H9 (cell line): ENCODE data around the gene TMPRSS3. TPM values are rescaled to one million over a fixed set of nuclear protein-coding genes. Genes with fewer than 3 reads are reported as not detected.

Experiments used
- DNase-seq: peaks from one replicate; pipeline ENCODE4 v3.0.0-alpha.2; 2017
- H2AFZ ChIP-seq: one replicate; pipeline ENCODE4 v1.6.1; 2013; ENCODE audit warnings: mild to moderate bottlenecking, low read length, control low read depth, moderate library complexity
- H2AK5ac ChIP-seq: 2 replicates; pipeline ENCODE4 v1.6.1; 2013; ENCODE audit warnings: low read length, control low read depth, mixed read lengths; ENCODE audit not compliant: insufficient read length
- H2BK120ac ChIP-seq: one replicate; pipeline ENCODE4 v1.6.1; 2013; ENCODE audit warnings: low read depth, mild to moderate bottlenecking, low read length, control low read depth, inconsistent platforms; ENCODE audit not compliant: poor library complexity, severe bottlenecking
- H2BK12ac ChIP-seq: 2 replicates; pipeline ENCODE4 v1.6.1; 2013; ENCODE audit warnings: low read length, control low read depth, mixed read lengths, low read depth; ENCODE audit not compliant: insufficient read length
- H2BK15ac ChIP-seq: 2 replicates; pipeline ENCODE4 v1.6.1; 2013; ENCODE audit warnings: low read depth, low read length, control low read depth
- H2BK20ac ChIP-seq: one replicate; pipeline ENCODE4 v1.6.1; 2013; ENCODE audit warnings: low read depth, mild to moderate bottlenecking, low read length, control low read depth, inconsistent platforms; ENCODE audit not compliant: poor library complexity, severe bottlenecking
- H2BK5ac ChIP-seq: 2 replicates; pipeline ENCODE4 v1.6.1; 2013; ENCODE audit warnings: low read length, control low read depth, mixed read lengths; ENCODE audit not compliant: insufficient read length
- H3K14ac ChIP-seq: 2 replicates; pipeline ENCODE4 v1.6.1; 2013; ENCODE audit warnings: low read length, control low read depth; ENCODE audit not compliant: insufficient read depth
- H3K18ac ChIP-seq: 2 replicates; pipeline ENCODE4 v1.6.1; 2013; ENCODE audit warnings: low read depth, mild to moderate bottlenecking, mixed read lengths, low read length, control low read depth; ENCODE audit not compliant: insufficient read length
- H3K23ac ChIP-seq: 2 replicates; pipeline ENCODE4 v1.6.1; 2013; ENCODE audit warnings: low read length, control low read depth, mixed read lengths, low read depth; ENCODE audit not compliant: insufficient read length
- H3K23me2 ChIP-seq: 2 replicates; pipeline ENCODE4 v1.6.1; 2013; ENCODE audit warnings: low read depth, mild to moderate bottlenecking, mixed read lengths, low read length, control low read depth; ENCODE audit not compliant: insufficient read length, poor library complexity, severe bottlenecking
- H3K27ac ChIP-seq: 2 replicates; pipeline ENCODE4 v1.5.1; 2013; ENCODE audit warnings: low read length, control low read depth, mixed read lengths, low read depth; ENCODE audit not compliant: insufficient read length
- H3K27me3 ChIP-seq: 2 replicates; pipeline ENCODE4 v1.6.1; 2013; ENCODE audit warnings: low read length, control low read depth, inconsistent platforms; ENCODE audit not compliant: insufficient read depth
- H3K4ac ChIP-seq: 2 replicates; pipeline ENCODE4 v1.6.1; 2013; ENCODE audit warnings: low read depth, mild to moderate bottlenecking, control low read depth, inconsistent platforms, low read length, moderate library complexity
- H3K4me1 ChIP-seq: 2 replicates; pipeline ENCODE4 v1.6.1; 2013; ENCODE audit warnings: low read length, control low read depth, inconsistent platforms; ENCODE audit not compliant: insufficient read depth
- H3K4me2 ChIP-seq: 2 replicates; pipeline ENCODE4 v1.6.1; 2013; ENCODE audit warnings: low read length, control low read depth, mixed read lengths; ENCODE audit not compliant: insufficient read length, insufficient read depth
- H3K56ac ChIP-seq: 2 replicates; pipeline ENCODE4 v1.6.1; 2013; ENCODE audit warnings: low read depth, mild to moderate bottlenecking, mixed read lengths, low read length, control low read depth; ENCODE audit not compliant: insufficient read length
- H3K79me1 ChIP-seq: 2 replicates; pipeline ENCODE4 v1.6.1; 2013; ENCODE audit warnings: low read depth, mild to moderate bottlenecking, moderate library complexity, low read length, control low read depth, inconsistent platforms; ENCODE audit not compliant: insufficient read depth, poor library complexity, severe bottlenecking
- H3K79me2 ChIP-seq: 2 replicates; pipeline ENCODE4 v1.6.1; 2013; ENCODE audit warnings: low read length, control low read depth, inconsistent platforms; ENCODE audit not compliant: insufficient read depth
- H3K9ac ChIP-seq: 2 replicates; pipeline ENCODE4 v1.6.1; 2013; ENCODE audit warnings: low read length, control low read depth, mixed read lengths; ENCODE audit not compliant: insufficient read length; ENCODE audit errors: extremely low read depth
- H3K9me3 ChIP-seq: one replicate; pipeline ENCODE4 v1.6.1; 2013; ENCODE audit warnings: low read depth, low read length, inconsistent platforms; ENCODE audit not compliant: control insufficient read depth
- H3T11ph ChIP-seq: one replicate; pipeline ENCODE4 v1.6.1; 2013; ENCODE audit warnings: mild to moderate bottlenecking, low read length, control low read depth, inconsistent platforms
- H4K20me1 ChIP-seq: one replicate; pipeline ENCODE4 v1.6.1; 2013; ENCODE audit not compliant: control insufficient read depth, insufficient read length, insufficient read depth
- H4K5ac ChIP-seq: 2 replicates; pipeline ENCODE4 v1.6.1; 2013; ENCODE audit warnings: low read depth, mild to moderate bottlenecking, mixed read lengths, low read length, control low read depth; ENCODE audit not compliant: insufficient read length
- H4K8ac ChIP-seq: replicated peaks from 2 replicates; pipeline ENCODE4 v1.6.1; 2013; ENCODE audit warnings: low read length, control low read depth, mixed read lengths, low read depth; ENCODE audit not compliant: insufficient read length
- H4K91ac ChIP-seq: 2 replicates; pipeline ENCODE4 v1.6.1; 2013; ENCODE audit warnings: low read depth, mild to moderate bottlenecking, moderate library complexity, mixed read lengths, low read length, control low read depth; ENCODE audit not compliant: insufficient read length
- H3K27ac Mint-ChIP-seq, 3 experiments: 2 replicates in 2 of 3; 3 replicates in 1 of 3; pipeline ENCODE4 v1.8.0; 2020 to 2021; ENCODE audit warnings: mixed read lengths in 3 of 3, mild to moderate bottlenecking in 1 of 3, moderate library complexity in 1 of 3
- H3K27me3 Mint-ChIP-seq: 2 replicates; pipeline ENCODE4 v1.8.0; 2021; ENCODE audit warnings: low read depth, mild to moderate bottlenecking, moderate library complexity, mixed read lengths
- H3K36me3 Mint-ChIP-seq, 3 experiments: 2 replicates in 2 of 3; 3 replicates in 1 of 3; pipeline ENCODE4 v1.8.0; 2020 to 2021; ENCODE audit warnings: low read depth in 3 of 3, mixed read lengths in 3 of 3; ENCODE audit not compliant: insufficient read depth in 1 of 3
- H3K4me1 Mint-ChIP-seq, 2 experiments: 2 replicates each; pipeline ENCODE4 v1.8.0; 2020; ENCODE audit warnings: mixed read lengths in 2 of 2
- H3K4me3 Mint-ChIP-seq, 2 experiments: 2 replicates in 1 of 2; 3 replicates in 1 of 2; pipeline ENCODE4 v1.8.0; 2020 to 2021; ENCODE audit warnings: mild to moderate bottlenecking in 2 of 2, mixed read lengths in 2 of 2, moderate library complexity in 1 of 2
- H3K9me3 Mint-ChIP-seq, 2 experiments: 2 replicates in 1 of 2; 3 replicates in 1 of 2; pipeline ENCODE4 v1.8.0; 2020; ENCODE audit warnings: mild to moderate bottlenecking in 2 of 2, mixed read lengths in 2 of 2, moderate library complexity in 1 of 2
- WGBS: extraction: QIAGEN DNeasy Blood & Tissue Kit; methylation state at CpG from one replicate; pipeline ENCODE4 v1.1.7; 2013; ENCODE audit warnings: missing lambda C conversion rate, low lambda C conversion rate, mixed read lengths; ENCODE audit not compliant: insufficient read length; ENCODE audit errors: extremely low coverage; 5-methylcytosine and 5-hydroxymethylcytosine counted together
- total RNA-seq: library from RNA; stranded (reverse); gene quantifications from 2 replicates; pipeline ENCODE4 v1.2.1, GENCODE V29; 2021
- TF ChIP-seq, protein P1 (sequence below): fragments of 200-600 bp; sonication (generic); conservative IDR thresholded peaks from 3 replicates; pipeline ENCODE4 v1.8.0; 2021; ENCODE audit warnings: antibody characterized with exemption, mild to moderate bottlenecking

Gene TMPRSS3
- total RNA-seq, 1 experiment from 2014 or later: 0.31 TPM

DNA sequence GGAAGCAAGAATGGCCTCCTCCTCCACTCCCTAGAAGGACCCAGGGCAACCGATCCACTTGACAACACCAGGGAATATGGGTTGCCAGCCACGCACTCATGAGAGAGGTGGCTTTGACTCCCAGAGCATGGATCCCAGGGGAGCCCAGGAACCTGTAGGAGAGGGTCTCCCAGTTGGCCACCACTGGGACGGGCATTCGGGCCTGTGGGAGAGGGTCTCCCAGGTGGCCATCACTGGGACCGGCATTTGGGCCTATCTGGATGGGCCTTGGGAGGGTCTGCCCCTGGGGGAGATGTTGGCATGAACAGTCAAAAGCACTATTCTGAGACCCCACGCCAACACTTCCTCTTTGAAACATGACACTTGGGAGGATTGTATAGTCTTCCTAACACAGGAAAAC is 30.1 kb downstream of the TMPRSS3 start:
- Histone ChIP-seq H4K8ac (no peak overlapping the region), H3K56ac (no peak overlapping the region), H2BK120ac (no peak overlapping the region), H3T11ph (no peak overlapping the region), H3K9me3 (no peaks in the 10 kb centered on the region), H3K79me2 (no peaks in the 10 kb centered on the region), H2BK20ac (no peak overlapping the region), H3K4ac (no peak overlapping the region), H3K14ac (no peak overlapping the region), H2AK5ac (no peak overlapping the region), H4K91ac (no peak overlapping the region), H3K23me2 (no peaks in the 10 kb centered on the region), H2BK5ac (no peak overlapping the region), H2BK12ac (no peak overlapping the region), H4K20me1 (no peaks in the 10 kb centered on the region), H3K79me1 (no peaks in the 10 kb centered on the region), H4K5ac (no peak overlapping the region), H3K18ac (no peak overlapping the region), H2BK15ac (no peak overlapping the region), H3K4me2 (no peak overlapping the region), H3K27ac (no peak overlapping the region), H3K4me1 (no peaks in the 10 kb centered on the region; the same call in 1 of the 2 replicates), H3K27me3 (no peaks in the 10 kb centered on the region), H3K9ac (no peak overlapping the region), H2AFZ (no peak overlapping the region), H3K23ac (no peak overlapping the region)
- Mint-ChIP-seq H3K36me3 (no peaks in the 10 kb centered on the region; a peak in 1 of 7 replicates), H3K27ac (no peak overlapping the region), H3K27me3 (peaks cover 9% of the 10 kb centered on the region), H3K9me3 (no peaks in the 10 kb centered on the region; a peak in 1 of 5 replicates), H3K4me1 (peaks cover 0 to 2% of the 10 kb centered on the region in 2 experiments; a peak in 1 of 4 replicates), H3K4me3 (no peak overlapping the region)
- WGBS: no CpG with 5 or more reads among the region's 6 CpGs
- TF ChIP-seq, protein P1, sequence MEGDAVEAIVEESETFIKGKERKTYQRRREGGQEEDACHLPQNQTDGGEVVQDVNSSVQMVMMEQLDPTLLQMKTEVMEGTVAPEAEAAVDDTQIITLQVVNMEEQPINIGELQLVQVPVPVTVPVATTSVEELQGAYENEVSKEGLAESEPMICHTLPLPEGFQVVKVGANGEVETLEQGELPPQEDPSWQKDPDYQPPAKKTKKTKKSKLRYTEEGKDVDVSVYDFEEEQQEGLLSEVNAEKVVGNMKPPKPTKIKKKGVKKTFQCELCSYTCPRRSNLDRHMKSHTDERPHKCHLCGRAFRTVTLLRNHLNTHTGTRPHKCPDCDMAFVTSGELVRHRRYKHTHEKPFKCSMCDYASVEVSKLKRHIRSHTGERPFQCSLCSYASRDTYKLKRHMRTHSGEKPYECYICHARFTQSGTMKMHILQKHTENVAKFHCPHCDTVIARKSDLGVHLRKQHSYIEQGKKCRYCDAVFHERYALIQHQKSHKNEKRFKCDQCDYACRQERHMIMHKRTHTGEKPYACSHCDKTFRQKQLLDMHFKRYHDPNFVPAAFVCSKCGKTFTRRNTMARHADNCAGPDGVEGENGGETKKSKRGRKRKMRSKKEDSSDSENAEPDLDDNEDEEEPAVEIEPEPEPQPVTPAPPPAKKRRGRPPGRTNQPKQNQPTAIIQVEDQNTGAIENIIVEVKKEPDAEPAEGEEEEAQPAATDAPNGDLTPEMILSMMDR: no peak
- DNase-seq: no peak
